Ascending aorta (tissue), 2 donors: ENCODE data around the gene PTGES. TPM values are rescaled to one million over a fixed set of nuclear protein-coding genes. Genes with fewer than 3 reads are reported as not detected.
A peak's percentile ranks its signal among the peaks of the same experiment; 100 is the strongest.

ENCODE experiments used
- DNase-seq, 2 donors: peaks; one replicate each; pipeline ENCODE4 v3.0.0-alpha.2; 2019; ENCODE audit warnings: low spot score in 2 of 2
- H3K27ac ChIP-seq, 2 donors: fragments of 200-600 bp; sonication (generic); one replicate each; pipeline ENCODE4 v1.5.1; 2016 to 2017; ENCODE audit warnings: mild to moderate bottlenecking in 1 of 2
- H3K27me3 ChIP-seq: fragments of 200-600 bp; sonication (generic); one replicate; pipeline ENCODE4 v1.5.1; 2017
- H3K36me3 ChIP-seq, 2 donors: fragments of 200-600 bp; sonication (generic); one replicate each; pipeline ENCODE4 v1.5.1; 2016
- H3K4me1 ChIP-seq, 2 donors: fragments of 200-600 bp; sonication (generic); one replicate each; pipeline ENCODE4 v1.5.1; 2016 to 2017; ENCODE audit warnings: mild to moderate bottlenecking in 1 of 2
- H3K4me3 ChIP-seq, 2 donors: fragments of 200-600 bp; sonication (generic); one replicate each; pipeline ENCODE4 v1.5.1; 2016 to 2017; ENCODE audit warnings: mild to moderate bottlenecking in 1 of 2
- H3K9me3 ChIP-seq, 2 donors: fragments of 200-600 bp; sonication (generic); one replicate each; pipeline ENCODE4 v1.5.1; 2016
- CTCF ChIP-seq, 3 experiments: fragments of 200-600 bp in 2 of 3; fragments of 450-650 bp in 1 of 3; sonication (generic) in 2 of 3; IDR thresholded peaks; one replicate each; pipeline ENCODE4 v1.5.1; 2016 to 2019; ENCODE audit warnings: antibody characterized with exemption in 3 of 3, mild to moderate bottlenecking in 1 of 3, moderate library complexity in 1 of 3
- intact Hi-C: fragments of 100-400 bp; cut with DNase I; formaldehyde crosslinking; loops from one replicate; pipeline ENCODE4 v1.15.1; 2023
- total RNA-seq: library from RNA; depleted of rRNA; stranded (reverse); fragments of >200 nt; gene quantifications from one replicate; pipeline ENCODE4 v1.1.0, GENCODE V29; 2016

PTGES gene
- total RNA-seq, 1 donor from 2014 or later, result 8.9 TPM

GRCh38 chr9:129774791-129775447, 22.1 kb upstream of the PTGES start:
- no peak overlapping the region for H3K4me3 ChIP-seq
- no peak for TF ChIP-seq CTCF (IDR thresholded peaks at IDR 0.05)
- DNase-seq, result no peak
- intact Hi-C loops, result no loop called here
- peaks cover 0 to 11% of the 10 kb centered on the region in 2 donors for H3K4me1 ChIP-seq
- H3K36me3 ChIP-seq, result no peaks in the 10 kb centered on the region
- no peak overlapping the region for H3K27ac ChIP-seq
- no peaks in the 10 kb centered on the region for H3K27me3 ChIP-seq
- H3K9me3 ChIP-seq, result no peaks in the 10 kb centered on the region

- H3K9me3 ChIP-seq, result no peaks in the 10 kb centered on the region
- H3K27ac ChIP-seq, result no peak overlapping the region
- no peaks in the 10 kb centered on the region for H3K36me3 ChIP-seq
- H3K4me3 ChIP-seq, result no peak overlapping the region
- intact Hi-C loops, result no loop called here
- H3K27me3 ChIP-seq, result no peaks in the 10 kb centered on the region
- peaks cover 0 to 11% of the 10 kb centered on the region in 2 donors for H3K4me1 ChIP-seq
- peak; percentile 36 to 72 for DNase-seq
- TF ChIP-seq CTCF (IDR thresholded peaks at IDR 0.05), result no peak
Measured at GRCh38 chr9:129773262-129774048, 20.6 kb upstream of the PTGES start.

GRCh38 chr9:129770741-129771140, 17.9 kb upstream of the PTGES start:
- no peaks in the 10 kb centered on the region for H3K4me1 ChIP-seq
- intact Hi-C loops, result no loop called here
- H3K36me3 ChIP-seq, result no peaks in the 10 kb centered on the region
- no peak for DNase-seq
- TF ChIP-seq CTCF (IDR thresholded peaks at IDR 0.05), result no peak
- H3K4me3 ChIP-seq, result no peak overlapping the region
- no peak overlapping the region for H3K27ac ChIP-seq
- no peaks in the 10 kb centered on the region for H3K9me3 ChIP-seq
- H3K27me3 ChIP-seq, result no peaks in the 10 kb centered on the region

GRCh38 chr9:129769669-129770068, 16.8 kb upstream of the PTGES start:
- no peak for DNase-seq
- intact Hi-C loops, result no loop called here
- no peaks in the 10 kb centered on the region for H3K36me3 ChIP-seq

GRCh38 chr9:129768486-129768885, 15.6 kb upstream of the PTGES start:
- Histone ChIP-seq H3K36me3 (no peaks in the 10 kb centered on the region), H3K27ac (no peak overlapping the region), H3K4me3 (no peak overlapping the region), H3K27me3 (no peaks in the 10 kb centered on the region), H3K4me1 (no peaks in the 10 kb centered on the region), H3K9me3 (no peaks in the 10 kb centered on the region)
- no peak for TF ChIP-seq CTCF (IDR thresholded peaks at IDR 0.05)
- DNase-seq, result no peak
- intact Hi-C loops, result no loop called here

More at GRCh38 chr9:129769669-129770068, 16.8 kb upstream of the PTGES start:
- no peaks in the 10 kb centered on the region for H3K27me3 ChIP-seq
- TF ChIP-seq CTCF (IDR thresholded peaks at IDR 0.05), result no peak
- H3K27ac ChIP-seq, result no peak overlapping the region
- no peaks in the 10 kb centered on the region for H3K4me1 ChIP-seq
- no peaks in the 10 kb centered on the region for H3K9me3 ChIP-seq
- no peak overlapping the region for H3K4me3 ChIP-seq
